K562 (cell line): Measurements from ENCODE around the gene PUS7. TPM values are rescaled to one million over a fixed set of nuclear protein-coding genes. Genes with fewer than 3 reads are reported as not detected.
A peak's percentile ranks its signal among the peaks of the same experiment; 100 is the strongest.
"Not testable (repeated sequence)": the region's sequence is repeated elsewhere in the genome, so short reads cannot be mapped to it uniquely, and the experiment has no call there.

Experiments
- ATAC-seq: fragments of 200-7000 bp; cut with Tn5 transposase; 3 replicates; pipeline ENCODE4 v1.9.1; 2020; ENCODE audit warnings: moderate library complexity
- BruUV-seq: library from RNA; stranded (reverse); fragments of 400-500 nt; replicated peaks from 2 replicates; lab custom pipeline; 2021; lab: Mats Ljungman, UMichigan
- CTCF ChIA-PET: fragments of 300-600 bp; formaldehyde crosslinking; extraction: SDS; loops from one replicate; lab custom pipeline; 2021; ENCODE audit warnings: low intra/inter-chr PET ratio; lab: Yijun Ruan, JAX
- POLR2A ChIA-PET: fragments of 300-600, 350-650 bp; sonication (Branson Sonifier 250); formaldehyde crosslinking; extraction: SDS; loops from one replicate; lab custom pipeline; 2021; ENCODE audit warnings: antibody characterized with exemption, inconsistent platforms; lab: Yijun Ruan, JAX
- DNase-seq, 4 experiments: peaks; one replicate each; pipeline versions ENCODE4 v3.0.0 to v3.0.0-alpha.2; 2011 to 2018; ENCODE audit warnings: low spot score in 3 of 4, mixed read lengths in 3 of 4; ENCODE audit errors: extremely low read depth in 1 of 4
- FAIRE-seq: peaks from 2 replicates; lab custom pipeline; 2011; peaks lifted over from hg19 to GRCh38; lab: Jason Lieb, UNC
- H2AFZ ChIP-seq: 2 replicates; pipeline ENCODE4 v1.6.0; 2011; ENCODE audit warnings: low read depth, low read length, control low read depth, inconsistent platforms
- H3K27ac ChIP-seq: fragments of 200-600 bp; 3 replicates; pipeline ENCODE4 v1.8.0; 2011; ENCODE audit warnings: low read depth, mild to moderate bottlenecking, control low read depth, inconsistent platforms, low read length, moderate library complexity, mixed read lengths; ENCODE audit errors: extremely low read depth
- H3K27me3 ChIP-seq, 2 experiments: fragments of 300-600 bp in 1 of 2; 2 replicates in 1 of 2; 3 replicates in 1 of 2; pipeline versions ENCODE4 v1.6.0 to v1.8.0; 2011; ENCODE audit warnings: inconsistent platforms in 2 of 2, low read length in 2 of 2, mild to moderate bottlenecking in 1 of 2, mixed read lengths in 1 of 2, moderate library complexity in 1 of 2; ENCODE audit not compliant: control insufficient read depth in 2 of 2, insufficient read depth in 2 of 2
- H3K36me3 ChIP-seq: fragments of 300-600 bp; 3 replicates; pipeline ENCODE4 v1.8.0; 2011; ENCODE audit warnings: mild to moderate bottlenecking, low read length, inconsistent platforms; ENCODE audit not compliant: control insufficient read depth, insufficient read depth
- H3K4me1 ChIP-seq, 2 experiments: fragments of 200-600 bp in 1 of 2; replicated peaks in 1 of 2; 2 replicates in 1 of 2; 3 replicates in 1 of 2; pipeline versions ENCODE4 v1.5.1 to v1.8.0; 2011; ENCODE audit warnings: inconsistent platforms in 2 of 2, low read length in 2 of 2, mild to moderate bottlenecking in 1 of 2, mixed read lengths in 1 of 2, moderate library complexity in 1 of 2; ENCODE audit not compliant: control insufficient read depth in 2 of 2, insufficient read depth in 2 of 2
- H3K4me2 ChIP-seq: 2 replicates; pipeline ENCODE4 v1.6.1; 2011; ENCODE audit warnings: low read length, control low read depth, inconsistent platforms, mixed read lengths; ENCODE audit not compliant: insufficient read depth
- H3K4me3 ChIP-seq: fragments of 200-600 bp; sonication (generic), shearing (Covaris generic); 2 replicates; pipeline ENCODE4 v1.5.1; 2016; ENCODE audit warnings: control low read depth, inconsistent platforms
- H3K79me2 ChIP-seq: fragments of 200-600 bp; 3 replicates; pipeline ENCODE4 v1.8.0; 2011; ENCODE audit warnings: low read length, inconsistent platforms; ENCODE audit not compliant: control insufficient read depth, insufficient read depth
- H3K9ac ChIP-seq, 2 experiments: 2 replicates each; pipeline versions ENCODE4 v1.6.0 to v1.6.1; 2011; ENCODE audit warnings: low read depth in 2 of 2, low read length in 2 of 2, control low read depth in 1 of 2, inconsistent platforms in 1 of 2, mild to moderate bottlenecking in 1 of 2, mixed read lengths in 1 of 2; ENCODE audit not compliant: insufficient read depth in 1 of 2
- H3K9me1 ChIP-seq: one replicate; pipeline ENCODE4 v1.6.0; 2011; ENCODE audit warnings: inconsistent platforms, mild to moderate bottlenecking, low read length, moderate library complexity; ENCODE audit not compliant: control insufficient read depth, insufficient read depth
- H3K9me3 ChIP-seq: replicated peaks from 2 replicates; pipeline ENCODE4 v1.5.1; 2011; ENCODE audit warnings: low read depth, low read length, inconsistent platforms; ENCODE audit not compliant: control insufficient read depth, insufficient read depth
- H4K20me1 ChIP-seq: replicated peaks from 2 replicates; pipeline ENCODE4 v1.6.1; 2011; ENCODE audit warnings: low read length, inconsistent platforms, mixed read lengths; ENCODE audit not compliant: control insufficient read depth, insufficient read depth
- NBN ChIP-seq: fragments of 450-650 bp; IDR thresholded peaks from 2 replicates; pipeline ENCODE4 v1.6.1; 2016; ENCODE audit warnings: low read depth, mild to moderate bottlenecking
- SPI1 ChIP-seq: IDR thresholded peaks from 2 replicates; pipeline ENCODE4 v1.6.1; 2011; ENCODE audit warnings: low read depth, low read length, control low read depth, borderline replicate concordance
- TRIM28 ChIP-seq: fragments of 450-650 bp; IDR thresholded peaks from 2 replicates; pipeline ENCODE4 v1.6.1; 2017
- ZNF551 ChIP-seq: fragments of 250-450 bp; sonication (Bioruptor Pico); IDR thresholded peaks from 2 replicates; pipeline ENCODE4 v1.5.0; 2021; ENCODE audit warnings: mild to moderate bottlenecking, moderate library complexity
- WGBS: fragments of 100-300 bp; shearing (Covaris generic); methylation state at CpG from one replicate; pipeline ENCODE4 v1.1.6; 2016; ENCODE audit warnings: low coverage, mixed read lengths; ENCODE audit not compliant: insufficient coverage; ENCODE audit errors: missing lambda C conversion rate; 5-methylcytosine and 5-hydroxymethylcytosine counted together
- in situ Hi-C: fragments of 300-500 bp; cut with MboI; formaldehyde crosslinking; loops from 4 replicates; pipeline ENCODE4 v1.15.0; 2018; ENCODE audit warnings: inconsistent platforms, mixed read lengths
- intact Hi-C: fragments of 100-400 bp; cut with micrococcal nuclease; formaldehyde crosslinking; loops from 2 replicates; pipeline ENCODE4 v1.14.2; 2022
- polyA plus RNA-seq, 8 experiments: library from polyadenylated mRNA; depleted of rRNA in 4 of 8; stranded (reverse) in 5 of 8; unstranded in 3 of 8; fragments of >200 nt; fragmentation: Nextera tagmentation in 2 of 8; fragmentation: Illumina TruSeq in 1 of 8; extraction: Ambion mirVana in 2 of 8; extraction: Trizol in 1 of 8; gene quantifications; 2 replicates each; pipeline versions ENCODE4 v1.2.1 to v1.2.3, GENCODE V29; 2011 to 2014; ENCODE audit warnings: inconsistent platforms in 1 of 8, missing spikeins in 1 of 8
- total RNA-seq, 7 experiments: library from RNA; depleted of rRNA in 6 of 7; stranded (reverse); fragments of >200 nt in 6 of 7; fragmentation: Illumina TruSeq in 2 of 7; extraction: Trizol in 2 of 7; gene quantifications; 2 replicates each; pipeline versions ENCODE4 v1.2.1 to v1.2.3, GENCODE V29; 2011 to 2021; ENCODE audit warnings: low replicate concordance in 1 of 7

PUS7 gene
- total and polyA plus RNA-seq, 9 of the 15 experiments (the other 6 are each of a cell fraction or from before 2014, with no cell fraction given) = 15.1 to 95.6 (median 63.2) TPM

GRCh38 chr7:105444342-105444987 is 77.6 kb downstream of the PUS7 start:
- Histone ChIP-seq H3K27me3 (no peaks in the 10 kb centered on the region), H3K79me2 (no peaks in the 10 kb centered on the region), H3K27ac (no peak overlapping the region), H3K4me3 (no peak overlapping the region), H3K9me1 (no peaks in the 10 kb centered on the region), H3K9ac (no peak overlapping the region), H4K20me1 (no peaks in the 10 kb centered on the region), H3K36me3 (no peaks in the 10 kb centered on the region), H3K4me2 (no peak overlapping the region), H3K9me3 (no peaks in the 10 kb centered on the region), H3K4me1 (peaks cover 0 to 4% of the 10 kb centered on the region in 2 experiments; a peak in 1 of 5 replicates), H2AFZ (no peak overlapping the region)
- POLR2A ChIA-PET = interaction anchor here (1.7 kb wide), 1 partner anchor 12 kb away, joined by 5 read pairs; no protein-coding TSS in a partner anchor
- ATAC-seq = no peak
- TF ChIP-seq NBN (peak; percentile 52; the same call in 1 of the 2 replicates), SPI1 (0 out of 2 replicates have a peak, but pooled peaks have one; percentile 18), TRIM28 (no peak), ZNF551 (0 out of 2 replicates have a peak, but pooled peaks have one; percentile 41)
- CTCF ChIA-PET = no interaction called here
- no peak for DNase-seq
- in situ Hi-C loops (no loop called here), intact Hi-C loops (no loop called here)
- no peak for FAIRE-seq
- WGBS = 35% methylated on average over 4 of the region's 4 CpGs
- BruUV-seq = no TSS peak

- H3K4me3 ChIP-seq, H2AFZ ChIP-seq, BruUV-seq, FAIRE-seq, H3K9me1 ChIP-seq, H3K9ac ChIP-seq, H3K4me2 ChIP-seq, H4K20me1 ChIP-seq, intact Hi-C loops, CTCF ChIA-PET, in situ Hi-C loops, H3K27me3 ChIP-seq, ATAC-seq, H3K79me2 ChIP-seq, H3K36me3 ChIP-seq, DNase-seq, H3K9me3 ChIP-seq, H3K27ac ChIP-seq: not testable (repeated sequence)
- peaks cover 0 to 13% of the 10 kb centered on the region in 2 experiments; a peak in 3 of 5 replicates for H3K4me1 ChIP-seq
- POLR2A ChIA-PET = interaction anchor here (1.0 kb wide), 2 partner anchors 13 to 92 kb away, joined by 4 read pairs; no protein-coding TSS in a partner anchor
- 65% methylated on average over 9 of the region's 9 CpGs for WGBS
These were observed 79.9 kb downstream of the PUS7 start for GRCh38 chr7:105442214-105442613.
